Activated CD4-positive, alpha-beta T cell treated with anti-CD3 and anti-CD28 coated beads, Interleukin-2, amount 10 ng/mL, durations not matched to agents 24 days and 14 days (primary cell): ENCODE results near the gene VEZT. TPM values are rescaled to one million over a fixed set of nuclear protein-coding genes. Genes with fewer than 3 reads are reported as not detected.

ENCODE experiments used
- DNase-seq: peaks from one replicate; pipeline ENCODE4 v3.0.0; 2022
- H3K27ac Mint-ChIP-seq: one replicate; pipeline ENCODE4 v1.8.0; 2022; ENCODE audit warnings: mild to moderate bottlenecking, mixed read lengths
- H3K27me3 Mint-ChIP-seq: one replicate; pipeline ENCODE4 v1.8.0; 2022; ENCODE audit warnings: mixed read lengths
- H3K36me3 Mint-ChIP-seq: one replicate; pipeline ENCODE4 v1.8.0; 2022; ENCODE audit warnings: low read depth, mild to moderate bottlenecking, mixed read lengths
- H3K4me1 Mint-ChIP-seq: one replicate; pipeline ENCODE4 v1.8.0; 2021; ENCODE audit warnings: mixed read lengths
- H3K4me3 Mint-ChIP-seq: one replicate; pipeline ENCODE4 v1.8.0; 2022; ENCODE audit warnings: mild to moderate bottlenecking, moderate library complexity, mixed read lengths
- H3K9me3 Mint-ChIP-seq: one replicate; pipeline ENCODE4 v1.8.0; 2021; ENCODE audit warnings: mixed read lengths
- intact Hi-C: fragments of 100-400 bp; cut with micrococcal nuclease; formaldehyde crosslinking; loops from one replicate; pipeline ENCODE4 v1.15.1; 2023
- total RNA-seq: library from RNA; stranded (reverse); gene quantifications from 2 replicates; pipeline ENCODE4 v1.2.3, GENCODE V29; 2022

VEZT gene
- total RNA-seq, 1 donor from 2014 or later, result 57.7 TPM

- Mint-ChIP-seq H3K4me3 (no peak overlapping the region), H3K27ac (no peak overlapping the region), H3K9me3 (no peaks in the 10 kb centered on the region), H3K36me3 (peaks cover 17% of the 10 kb centered on the region), H3K27me3 (no peaks in the 10 kb centered on the region), H3K4me1 (no peaks in the 10 kb centered on the region)
- intact Hi-C loops, result no loop called here
- no peak for DNase-seq
Observed at GRCh38 chr12:95265765-95266164, 48.2 kb downstream of the VEZT start.

GRCh38 chr12:95266254-95266653 is 48.6 kb downstream of the VEZT start:
- H3K9me3 Mint-ChIP-seq, result no peaks in the 10 kb centered on the region
- no peaks in the 10 kb centered on the region for H3K27me3 Mint-ChIP-seq
- H3K36me3 Mint-ChIP-seq, result peaks cover 19% of the 10 kb centered on the region

GRCh38 chr12:95269892-95270291 is 52.3 kb downstream of the VEZT start:
- Mint-ChIP-seq H3K27ac (no peak overlapping the region), H3K27me3 (no peaks in the 10 kb centered on the region), H3K9me3 (no peaks in the 10 kb centered on the region), H3K4me1 (no peaks in the 10 kb centered on the region), H3K36me3 (peaks cover 22% of the 10 kb centered on the region), H3K4me3 (no peak overlapping the region)
- intact Hi-C loops, result no loop called here
- no peak for DNase-seq

More at GRCh38 chr12:95266254-95266653, 48.6 kb downstream of the VEZT start:
- intact Hi-C loops, result no loop called here
- DNase-seq, result no peak
- no peak overlapping the region for H3K27ac Mint-ChIP-seq
- no peak overlapping the region for H3K4me3 Mint-ChIP-seq
- H3K4me1 Mint-ChIP-seq, result no peaks in the 10 kb centered on the region

GRCh38 chr12:95271465-95271864 is 53.9 kb downstream of the VEZT start:
- no peak overlapping the region for H3K4me3 Mint-ChIP-seq
- no peaks in the 10 kb centered on the region for H3K27me3 Mint-ChIP-seq
- H3K36me3 Mint-ChIP-seq, result peaks cover 23% of the 10 kb centered on the region
- no peak for DNase-seq
- H3K9me3 Mint-ChIP-seq, result no peaks in the 10 kb centered on the region
- no peaks in the 10 kb centered on the region for H3K4me1 Mint-ChIP-seq
- intact Hi-C loops, result no loop called here
- no peak overlapping the region for H3K27ac Mint-ChIP-seq

- H3K36me3 Mint-ChIP-seq, result peaks cover 28% of the 10 kb centered on the region
- H3K27ac Mint-ChIP-seq, result no peak overlapping the region
- no peak overlapping the region for H3K4me3 Mint-ChIP-seq
- H3K4me1 Mint-ChIP-seq, result peaks cover 6% of the 10 kb centered on the region
- DNase-seq, result no peak
- H3K9me3 Mint-ChIP-seq, result no peaks in the 10 kb centered on the region
- intact Hi-C loops, result no loop called here
- H3K27me3 Mint-ChIP-seq, result no peaks in the 10 kb centered on the region
Observed at GRCh38 chr12:95277139-95277538, 59.5 kb downstream of the VEZT start.

GRCh38 chr12:95279856-95280255 is 62.2 kb downstream of the VEZT start:
- Mint-ChIP-seq H3K36me3 (peaks cover 39% of the 10 kb centered on the region), H3K4me3 (no peak overlapping the region), H3K27ac (no peak overlapping the region), H3K9me3 (no peaks in the 10 kb centered on the region), H3K4me1 (peaks cover 6% of the 10 kb centered on the region), H3K27me3 (no peaks in the 10 kb centered on the region)
- no peak for DNase-seq
- intact Hi-C loops, result no loop called here

- H3K36me3 Mint-ChIP-seq, result peaks cover 45% of the 10 kb centered on the region
- H3K27ac Mint-ChIP-seq, result no peak overlapping the region
- H3K4me3 Mint-ChIP-seq, result no peak overlapping the region
- H3K4me1 Mint-ChIP-seq, result peaks cover 6% of the 10 kb centered on the region
- H3K27me3 Mint-ChIP-seq, result no peaks in the 10 kb centered on the region
- no peaks in the 10 kb centered on the region for H3K9me3 Mint-ChIP-seq
- DNase-seq, result no peak
- intact Hi-C loops, result no loop called here
Observed at GRCh38 chr12:95282266-95282665, 64.7 kb downstream of the VEZT start.

- no peak overlapping the region for H3K4me3 Mint-ChIP-seq
- H3K27ac Mint-ChIP-seq, result no peak overlapping the region
- intact Hi-C loops, result no loop called here
- no peaks in the 10 kb centered on the region for H3K9me3 Mint-ChIP-seq
- H3K4me1 Mint-ChIP-seq, result peaks cover 6% of the 10 kb centered on the region
- H3K36me3 Mint-ChIP-seq, result peaks cover 47% of the 10 kb centered on the region
- no peaks in the 10 kb centered on the region for H3K27me3 Mint-ChIP-seq
- no peak for DNase-seq
Observed at GRCh38 chr12:95283371-95283770, 65.8 kb downstream of the VEZT start.

- no peaks in the 10 kb centered on the region for H3K27me3 Mint-ChIP-seq
- intact Hi-C loops, result no loop called here
- no peak overlapping the region for H3K27ac Mint-ChIP-seq
- H3K9me3 Mint-ChIP-seq, result no peaks in the 10 kb centered on the region
- H3K36me3 Mint-ChIP-seq, result peaks cover 46% of the 10 kb centered on the region
- no peak overlapping the region for H3K4me3 Mint-ChIP-seq
- H3K4me1 Mint-ChIP-seq, result no peaks in the 10 kb centered on the region
- DNase-seq, result no peak
Observed at GRCh38 chr12:95286713-95287112, 69.1 kb downstream of the VEZT start.

GRCh38 chr12:95291501-95291900 is 73.9 kb downstream of the VEZT start:
- H3K4me1 Mint-ChIP-seq, result no peaks in the 10 kb centered on the region
- DNase-seq, result no peak
- no peaks in the 10 kb centered on the region for H3K9me3 Mint-ChIP-seq
- H3K4me3 Mint-ChIP-seq, result no peak overlapping the region
- intact Hi-C loops, result no loop called here
- no peaks in the 10 kb centered on the region for H3K27me3 Mint-ChIP-seq
- no peak overlapping the region for H3K27ac Mint-ChIP-seq
- H3K36me3 Mint-ChIP-seq, result peaks cover 25% of the 10 kb centered on the region

GRCh38 chr12:95298916-95299315 is 81.3 kb downstream of the VEZT start:
- Mint-ChIP-seq H3K36me3 (peaks cover 29% of the 10 kb centered on the region), H3K27ac (no peak overlapping the region), H3K4me1 (no peaks in the 10 kb centered on the region), H3K4me3 (no peak overlapping the region), H3K9me3 (no peaks in the 10 kb centered on the region), H3K27me3 (no peaks in the 10 kb centered on the region)
- DNase-seq, result no peak
- intact Hi-C loops, result no loop called here

- Mint-ChIP-seq H3K4me3 (no peak overlapping the region), H3K36me3 (peaks cover 28% of the 10 kb centered on the region), H3K4me1 (no peaks in the 10 kb centered on the region), H3K27me3 (no peaks in the 10 kb centered on the region), H3K27ac (no peak overlapping the region), H3K9me3 (no peaks in the 10 kb centered on the region)
- DNase-seq, result no peak
- intact Hi-C loops, result no loop called here
Observed at GRCh38 chr12:95300286-95300685, 82.7 kb downstream of the VEZT start.

- Mint-ChIP-seq H3K9me3 (no peaks in the 10 kb centered on the region), H3K4me3 (no peak overlapping the region), H3K27ac (no peak overlapping the region), H3K4me1 (no peaks in the 10 kb centered on the region), H3K36me3 (peaks cover 21% of the 10 kb centered on the region), H3K27me3 (no peaks in the 10 kb centered on the region)
- intact Hi-C loops, result no loop called here
- no peak for DNase-seq
Observed at GRCh38 chr12:95303476-95303875, 85.9 kb downstream of the VEZT start.

- intact Hi-C loops, result no loop called here
- no peaks in the 10 kb centered on the region for H3K27me3 Mint-ChIP-seq
- H3K4me3 Mint-ChIP-seq, result no peak overlapping the region
- H3K36me3 Mint-ChIP-seq, result peaks cover 24% of the 10 kb centered on the region
- H3K4me1 Mint-ChIP-seq, result no peaks in the 10 kb centered on the region
- no peak for DNase-seq
- H3K9me3 Mint-ChIP-seq, result no peaks in the 10 kb centered on the region
- H3K27ac Mint-ChIP-seq, result no peak overlapping the region
Observed at GRCh38 chr12:95304673-95305198, 87.1 kb downstream of the VEZT start.

GRCh38 chr12:95312656-95313055 is 95.0 kb downstream of the VEZT start:
- Mint-ChIP-seq H3K27me3 (peaks cover 8% of the 10 kb centered on the region), H3K36me3 (peaks cover 13% of the 10 kb centered on the region), H3K4me1 (no peaks in the 10 kb centered on the region), H3K4me3 (no peak overlapping the region), H3K27ac (no peak overlapping the region), H3K9me3 (no peaks in the 10 kb centered on the region)
- intact Hi-C loops, result no loop called here
- DNase-seq, result no peak
